Measurements from ENCODE around the gene SGMS1. TPM values are rescaled to one million over a fixed set of nuclear protein-coding genes. Genes with fewer than 3 reads are reported as not detected.
A peak's percentile ranks its signal among the peaks of the same experiment; 100 is the strongest.

Gene SGMS1
- total RNA-seq, 4 donors from 2014 or later: 64.3 to 132 (median 87.0) TPM

GRCh38 chr10:50640238-50640637, 16.5 kb upstream of the SGMS1 start:
- DNase-seq (ENCODE audit: extremely low spot score): peak; percentile 42
- Histone ChIP-seq H3K4me1 (no peaks in the 10 kb centered on the region), H3K4me3 (no peak overlapping the region), H3K36me3 (no peaks in the 10 kb centered on the region), H3K27ac (replicated peaks in 1 of 4) (no peak overlapping the region), H3K9me3 (no peaks in the 10 kb centered on the region), H3K27me3 (no peaks in the 10 kb centered on the region)
- 81% methylated on average over 1 of the region's 1 CpG for WGBS
- TF ChIP-seq POLR2A (IDR thresholded peaks at IDR 0.05; ENCODE audit: low read depth) (no peak), POLR2AphosphoS5 (IDR thresholded peaks at IDR 0.05) (no peak), EP300 (IDR thresholded peaks at IDR 0.05) (no peak)
- TF ChIP-seq, protein P1, sequence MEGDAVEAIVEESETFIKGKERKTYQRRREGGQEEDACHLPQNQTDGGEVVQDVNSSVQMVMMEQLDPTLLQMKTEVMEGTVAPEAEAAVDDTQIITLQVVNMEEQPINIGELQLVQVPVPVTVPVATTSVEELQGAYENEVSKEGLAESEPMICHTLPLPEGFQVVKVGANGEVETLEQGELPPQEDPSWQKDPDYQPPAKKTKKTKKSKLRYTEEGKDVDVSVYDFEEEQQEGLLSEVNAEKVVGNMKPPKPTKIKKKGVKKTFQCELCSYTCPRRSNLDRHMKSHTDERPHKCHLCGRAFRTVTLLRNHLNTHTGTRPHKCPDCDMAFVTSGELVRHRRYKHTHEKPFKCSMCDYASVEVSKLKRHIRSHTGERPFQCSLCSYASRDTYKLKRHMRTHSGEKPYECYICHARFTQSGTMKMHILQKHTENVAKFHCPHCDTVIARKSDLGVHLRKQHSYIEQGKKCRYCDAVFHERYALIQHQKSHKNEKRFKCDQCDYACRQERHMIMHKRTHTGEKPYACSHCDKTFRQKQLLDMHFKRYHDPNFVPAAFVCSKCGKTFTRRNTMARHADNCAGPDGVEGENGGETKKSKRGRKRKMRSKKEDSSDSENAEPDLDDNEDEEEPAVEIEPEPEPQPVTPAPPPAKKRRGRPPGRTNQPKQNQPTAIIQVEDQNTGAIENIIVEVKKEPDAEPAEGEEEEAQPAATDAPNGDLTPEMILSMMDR (IDR thresholded peaks at IDR 0.05): no peak
- intact Hi-C loops (cut with DNase I): no loop called here

GRCh38 chr10:50636618-50637579, 13.1 kb upstream of the SGMS1 start:
- H3K36me3 ChIP-seq: no peaks in the 10 kb centered on the region
- H3K9me3 ChIP-seq: no peaks in the 10 kb centered on the region
- peak; percentile 12 for DNase-seq (ENCODE audit: extremely low spot score)
- no peak overlapping the region for H3K27ac ChIP-seq (replicated peaks in 1 of 4)
- intact Hi-C loops (cut with DNase I): no loop called here
- no peaks in the 10 kb centered on the region for H3K4me1 ChIP-seq
- WGBS: 77% methylated on average over 6 of the region's 6 CpGs
- H3K27me3 ChIP-seq: no peaks in the 10 kb centered on the region
- TF ChIP-seq, protein P1 (IDR thresholded peaks at IDR 0.05): no peak
- TF ChIP-seq EP300 (IDR thresholded peaks at IDR 0.05) (no peak), POLR2AphosphoS5 (IDR thresholded peaks at IDR 0.05) (no peak), POLR2A (IDR thresholded peaks at IDR 0.05; ENCODE audit: low read depth) (no peak)
- H3K4me3 ChIP-seq: no peak overlapping the region

- no peak overlapping the region for H3K27ac ChIP-seq (replicated peaks in 1 of 4)
- H3K27me3 ChIP-seq: no peaks in the 10 kb centered on the region
- WGBS: 88% methylated on average over 1 of the region's 1 CpG
- TF ChIP-seq EP300 (IDR thresholded peaks at IDR 0.05): no peak
- TF ChIP-seq POLR2A (IDR thresholded peaks at IDR 0.05; ENCODE audit: low read depth): no peak
- TF ChIP-seq, protein P1 (IDR thresholded peaks at IDR 0.05): no peak
- no peak for TF ChIP-seq POLR2AphosphoS5 (IDR thresholded peaks at IDR 0.05)
- H3K9me3 ChIP-seq: no peaks in the 10 kb centered on the region
- H3K4me1 ChIP-seq: no peaks in the 10 kb centered on the region
- no peak overlapping the region for H3K4me3 ChIP-seq
- H3K36me3 ChIP-seq: peaks cover 0 to 6% (median 0%) of the 10 kb centered on the region in 4 donors
- peak; percentile 31 for DNase-seq (ENCODE audit: extremely low spot score)
- intact Hi-C loops (cut with DNase I): no loop called here
Observed at GRCh38 chr10:50635286-50635685, 11.5 kb upstream of the SGMS1 start.

- WGBS: 96% methylated on average over 1 of the region's 1 CpG
Observed at GRCh38 chr10:50634479-50634878, 10.7 kb upstream of the SGMS1 start.

More at GRCh38 chr10:50634479-50634878, 10.7 kb upstream of the SGMS1 start:
- intact Hi-C loops (cut with DNase I): no loop called here
- H3K27me3 ChIP-seq: no peaks in the 10 kb centered on the region
- DNase-seq (ENCODE audit: extremely low spot score): no peak
- no peak overlapping the region for H3K4me3 ChIP-seq
- H3K36me3 ChIP-seq: peaks cover 0 to 9% (median 4%) of the 10 kb centered on the region in 4 donors
- no peaks in the 10 kb centered on the region for H3K9me3 ChIP-seq
- H3K27ac ChIP-seq (replicated peaks in 1 of 4): no peak overlapping the region
- no peak for TF ChIP-seq POLR2AphosphoS5 (IDR thresholded peaks at IDR 0.05)
- no peak for TF ChIP-seq EP300 (IDR thresholded peaks at IDR 0.05)
- TF ChIP-seq, protein P1 (IDR thresholded peaks at IDR 0.05): no peak
- no peak for TF ChIP-seq POLR2A (IDR thresholded peaks at IDR 0.05; ENCODE audit: low read depth)
- no peaks in the 10 kb centered on the region for H3K4me1 ChIP-seq
